AG04450 (cell line): ENCODE data around the gene NACA2. TPM values are rescaled to one million over a fixed set of nuclear protein-coding genes. Genes with fewer than 3 reads are reported as not detected.

Experiments used
- CTCF ChIA-PET: fragments of 300-600, 350-600 bp; formaldehyde crosslinking; extraction: SDS; loops from one replicate; lab custom pipeline; 2022; ENCODE audit warnings: antibody characterized with exemption, inconsistent platforms; lab: Charles Lee
- POLR2A ChIA-PET: fragments of 350-600 bp; formaldehyde crosslinking; extraction: SDS; loops from one replicate; lab custom pipeline; 2021; ENCODE audit warnings: antibody characterized with exemption, inconsistent platforms; lab: Yijun Ruan, JAX
- DNase-seq: peaks from one replicate; pipeline ENCODE4 v3.0.0-alpha.2; 2011; ENCODE audit warnings: low read depth, low spot score
- H3K27ac ChIP-seq: one replicate; pipeline ENCODE4 v1.5.1; 2012; ENCODE audit warnings: low read depth, low read length, control low read depth
- H3K27me3 ChIP-seq: one replicate; pipeline ENCODE4 v1.6.0; 2012; ENCODE audit warnings: low read length; ENCODE audit not compliant: control insufficient read depth, insufficient read depth
- H3K4me3 ChIP-seq: 2 replicates; pipeline ENCODE4 v1.5.1; 2011; ENCODE audit warnings: mild to moderate bottlenecking, low read depth, low read length, control low read depth
- H3K9me3 ChIP-seq: 2 replicates; pipeline ENCODE4 v1.5.1; 2012; ENCODE audit warnings: low read length; ENCODE audit not compliant: control insufficient read depth, insufficient read depth
- CTCF ChIP-seq: IDR thresholded peaks from 2 replicates; pipeline ENCODE4 v1.5.1; 2011; ENCODE audit warnings: low read depth, low read length, control low read depth, inconsistent platforms
- polyA plus RNA-seq: library from polyadenylated mRNA; depleted of rRNA; stranded (reverse); fragments of >200 nt; gene quantifications from 2 replicates; pipeline ENCODE4 v1.2.3, GENCODE V29; 2011

The NACA2 gene
- polyA plus RNA-seq, 1 experiment = 0.56 TPM

- H3K4me3 ChIP-seq = no peak overlapping the region
- POLR2A ChIA-PET = no interaction called here
- peaks cover 2% of the 10 kb centered on the region; the same call in 1 of the 2 replicates for H3K9me3 ChIP-seq
- no peak overlapping the region for H3K27ac ChIP-seq
- DNase-seq = no peak
- CTCF ChIA-PET = interaction anchor here (1.5 kb wide), 1 partner anchor 12 kb away, joined by 3 read pairs; no protein-coding TSS in a partner anchor
- no peak for TF ChIP-seq CTCF
- H3K27me3 ChIP-seq = peaks cover 11% of the 10 kb centered on the region
These were observed 4.9 kb downstream of the NACA2 start for GRCh38 chr17:61586031-61586566.

- no peak overlapping the region for H3K4me3 ChIP-seq
- ChIA-PET POLR2A (interaction anchor here (1.1 kb wide), 1 partner anchor 173 kb away, joined by 3 read pairs; no protein-coding TSS in a partner anchor), CTCF (interaction anchor here (0.8 to 1.5 kb wide), 5 partner anchors 9 to 249 kb away, joined by 3 to 4 read pairs (median 3); no protein-coding TSS in a partner anchor)
- no peak for TF ChIP-seq CTCF
- no peaks in the 10 kb centered on the region for H3K9me3 ChIP-seq
- DNase-seq = no peak
- no peak overlapping the region for H3K27ac ChIP-seq
- peaks cover 3% of the 10 kb centered on the region for H3K27me3 ChIP-seq
These were observed 6.2 kb downstream of the NACA2 start for GRCh38 chr17:61584866-61585265.

- POLR2A ChIA-PET = interaction anchor here (1.1 kb wide), 1 partner anchor 173 kb away, joined by 3 read pairs; no protein-coding TSS in a partner anchor
These were observed 6.8 kb downstream of the NACA2 start for GRCh38 chr17:61584266-61584665.

GRCh38 chr17:61583660-61584264, 7.3 kb downstream of the NACA2 start:
- ChIA-PET POLR2A (interaction anchor here (0.6 to 1.0 kb wide), 3 partner anchors 171 to 216 kb away, joined by 3 to 4 read pairs (median 3); no protein-coding TSS in a partner anchor), CTCF (interaction anchor here (0.5 to 1.9 kb wide), 17 partner anchors 9 to 253 kb away, joined by 3 to 9 read pairs (median 4); no protein-coding TSS in a partner anchor)
- no peak for TF ChIP-seq CTCF
- H3K9me3 ChIP-seq = no peaks in the 10 kb centered on the region
- H3K27ac ChIP-seq = no peak overlapping the region
- no peak for DNase-seq
- H3K27me3 ChIP-seq = no peaks in the 10 kb centered on the region
- no peak overlapping the region for H3K4me3 ChIP-seq

More at GRCh38 chr17:61584266-61584665, 6.8 kb downstream of the NACA2 start:
- DNase-seq = no peak
- Histone ChIP-seq H3K4me3 (no peak overlapping the region), H3K9me3 (no peaks in the 10 kb centered on the region), H3K27ac (no peak overlapping the region), H3K27me3 (no peaks in the 10 kb centered on the region)
- CTCF ChIA-PET = interaction anchor here (0.8 to 1.5 kb wide), 5 partner anchors 8 to 249 kb away, joined by 3 to 4 read pairs (median 3); no protein-coding TSS in a partner anchor
- TF ChIP-seq CTCF = no peak
